NCI-H524 treated with DMSO at 0.1 percent for 48 hours (cell line): ENCODE measurements around the gene DDX31.
A peak's percentile ranks its signal among the peaks of the same experiment; 100 is the strongest.

Source experiments
- DNase-seq: peaks from one replicate; lab custom pipeline; 2025; lab: John Stamatoyannopoulos, UW

DDX31 gene

DNA sequence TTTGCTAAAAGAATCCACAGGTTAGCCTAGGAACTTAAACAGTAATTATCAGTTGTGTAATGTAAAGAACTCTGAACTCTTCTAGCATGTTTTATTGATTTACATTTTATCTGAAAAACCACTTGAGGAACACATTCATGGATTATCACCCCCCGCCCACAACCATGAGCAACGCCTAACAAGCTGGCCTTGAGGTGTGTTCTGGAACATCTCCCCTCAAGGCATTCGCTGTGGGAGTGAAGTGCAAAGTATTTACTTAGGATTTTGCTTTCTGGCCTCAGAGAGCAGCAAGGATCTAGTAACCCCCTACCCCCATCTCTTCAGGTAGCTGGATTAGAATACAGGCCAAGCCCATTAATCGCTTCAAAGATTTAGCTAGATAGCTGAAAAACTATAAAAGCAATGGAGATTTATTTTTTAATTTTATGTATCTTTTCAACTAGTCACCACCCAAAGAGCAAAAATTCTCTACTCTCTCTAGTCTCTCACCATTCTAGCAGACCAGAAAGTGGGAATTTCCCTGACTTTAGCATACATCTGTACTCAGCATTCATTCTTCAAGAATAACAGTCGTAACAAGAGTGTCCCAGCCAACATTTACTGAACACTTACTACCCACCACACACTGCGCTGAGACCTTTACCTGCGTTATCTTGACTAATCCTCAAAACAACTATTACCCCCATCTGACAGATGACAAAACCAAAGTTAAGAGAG lies 37.2 kb downstream of the DDX31 start:
- DNase-seq = no peak

DNA sequence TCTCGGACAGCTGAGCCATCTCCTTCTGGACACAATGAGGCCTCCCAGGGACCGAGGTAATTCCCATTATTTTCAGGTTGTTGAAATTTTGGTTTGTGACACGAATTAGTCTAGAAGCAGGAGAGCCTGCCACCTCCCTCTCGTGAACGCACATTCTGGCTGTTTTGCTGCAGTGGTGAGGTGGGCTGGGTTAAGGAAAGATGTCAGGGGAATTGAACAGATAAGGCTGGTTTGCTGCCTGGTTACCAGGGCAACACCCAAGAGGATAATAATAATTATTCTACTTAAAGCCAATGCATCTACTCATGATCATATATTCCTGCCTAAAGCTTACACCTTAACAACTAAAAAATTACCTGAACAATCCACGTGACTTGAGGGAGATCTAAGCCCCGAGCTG lies 38.1 kb downstream of the DDX31 start:
- DNase-seq = no peak

DNA sequence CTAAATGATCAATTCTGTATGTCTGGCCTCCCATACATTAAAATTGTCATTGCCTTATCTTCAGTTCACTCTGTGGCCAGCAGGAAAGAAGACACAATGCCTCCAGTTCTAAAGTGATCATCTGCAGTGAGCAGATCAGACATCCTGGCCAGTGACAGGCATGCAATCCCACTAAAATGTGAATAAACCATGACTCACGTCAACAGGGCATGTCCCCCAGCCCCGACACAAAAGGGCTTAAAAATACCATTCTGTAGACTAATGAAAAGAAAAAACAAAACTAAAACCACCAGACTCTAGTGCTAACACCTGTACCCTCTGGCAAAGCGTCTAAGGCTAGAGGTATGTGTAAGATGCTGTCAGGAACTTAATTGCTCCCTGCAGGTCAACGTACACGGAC lies 38.5 kb downstream of the DDX31 start:
- DNase-seq = no peak

DNA sequence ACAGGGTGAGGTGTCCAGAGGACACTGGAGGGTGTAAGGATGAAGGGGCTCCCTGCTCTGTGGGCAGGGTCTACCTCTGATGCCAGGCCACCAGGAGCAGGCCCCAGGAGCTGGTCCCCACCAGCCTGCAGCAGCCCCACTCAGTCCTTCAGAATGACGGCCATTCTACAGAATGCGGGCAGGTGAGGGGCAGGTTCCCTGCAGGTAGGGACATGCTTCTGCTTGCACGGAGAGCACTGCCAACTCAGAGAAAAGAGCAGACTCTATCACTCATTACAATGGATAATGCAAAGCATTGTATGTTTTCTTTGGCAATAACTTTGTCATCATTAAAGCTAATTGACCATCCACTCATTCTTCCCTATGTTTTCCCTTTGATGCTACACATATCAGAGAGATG lies 39.0 kb downstream of the DDX31 start:
- no peak for DNase-seq

DNA sequence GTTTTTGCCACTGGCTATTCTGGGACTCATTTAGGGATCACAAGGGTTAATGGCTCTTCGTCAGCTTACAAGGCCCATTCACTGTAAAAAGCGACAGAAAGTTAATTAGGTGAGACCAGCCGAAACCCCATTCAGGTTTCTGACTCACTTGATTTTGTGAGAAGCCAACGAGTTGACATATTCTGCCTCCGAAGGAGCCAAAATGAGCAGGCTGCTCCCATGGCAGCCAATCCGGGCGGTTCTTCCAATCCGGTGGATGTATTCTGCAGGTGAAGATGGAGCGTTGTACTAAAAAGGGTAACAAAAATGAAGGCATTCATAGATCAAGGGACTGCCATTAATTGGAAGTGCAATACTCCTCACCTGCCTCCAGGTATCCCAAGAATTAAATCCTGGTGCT lies 39.7 kb downstream of the DDX31 start:
- no peak for DNase-seq

DNA sequence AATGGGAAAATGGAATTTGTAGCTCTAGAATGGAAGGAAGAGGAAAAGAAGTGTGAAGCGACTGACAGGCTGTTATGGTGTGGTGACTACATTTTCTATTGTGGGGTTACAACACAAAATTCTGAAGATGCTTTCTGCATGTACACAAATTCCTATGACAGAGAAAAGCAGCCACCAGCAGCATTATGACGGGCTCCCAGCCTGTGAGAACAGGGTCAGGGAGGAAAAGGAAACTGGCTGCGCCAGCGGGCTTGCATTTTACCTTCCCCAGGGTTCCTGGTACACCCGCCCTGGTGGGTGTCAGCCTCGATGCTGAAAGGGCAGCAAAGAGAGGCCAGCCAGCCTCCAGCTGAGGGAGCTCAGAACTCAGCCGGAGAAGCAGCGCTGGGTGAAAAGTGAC lies 41.0 kb downstream of the DDX31 start:
- no peak for DNase-seq

DNA sequence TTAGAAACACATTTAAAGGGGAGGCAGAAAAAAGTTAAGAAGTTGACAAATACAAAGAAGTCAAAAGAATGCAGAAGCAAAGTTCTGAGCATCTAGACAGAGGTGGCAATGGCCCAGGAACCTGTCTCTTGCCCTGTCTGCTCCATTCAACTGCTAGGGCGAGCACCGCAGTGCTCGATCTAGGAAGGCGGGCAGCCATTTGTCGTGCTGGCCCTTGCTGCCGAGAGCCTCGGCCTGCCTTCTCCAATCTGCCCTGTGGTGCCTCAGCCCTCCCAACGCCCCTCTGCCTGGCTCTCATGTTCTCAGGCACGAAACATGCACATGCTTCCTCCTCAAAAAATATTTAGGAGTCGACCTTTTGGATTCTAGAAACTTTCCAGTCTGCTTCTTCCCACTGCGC lies 42.2 kb downstream of the DDX31 start:
- no peak for DNase-seq

DNA sequence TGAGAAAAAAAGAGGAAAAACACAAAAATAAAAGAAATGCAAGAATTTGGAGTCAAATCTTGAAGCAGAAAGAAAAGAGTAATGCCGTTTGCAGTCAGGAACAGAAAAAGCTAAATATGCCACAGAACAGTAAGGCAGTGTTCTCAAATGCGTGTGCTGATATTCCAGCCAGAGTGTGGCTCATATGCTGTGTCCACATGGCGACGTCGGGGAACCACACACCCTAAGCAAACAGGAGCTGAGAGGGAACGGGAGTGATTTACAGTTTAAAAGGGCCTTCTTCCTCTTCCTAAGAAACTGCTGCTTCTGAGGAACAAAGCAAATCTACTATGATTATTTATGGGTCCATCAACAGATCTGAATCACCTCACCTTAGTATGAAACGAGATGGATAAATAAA lies 42.7 kb downstream of the DDX31 start:
- DNase-seq = no peak

DNA sequence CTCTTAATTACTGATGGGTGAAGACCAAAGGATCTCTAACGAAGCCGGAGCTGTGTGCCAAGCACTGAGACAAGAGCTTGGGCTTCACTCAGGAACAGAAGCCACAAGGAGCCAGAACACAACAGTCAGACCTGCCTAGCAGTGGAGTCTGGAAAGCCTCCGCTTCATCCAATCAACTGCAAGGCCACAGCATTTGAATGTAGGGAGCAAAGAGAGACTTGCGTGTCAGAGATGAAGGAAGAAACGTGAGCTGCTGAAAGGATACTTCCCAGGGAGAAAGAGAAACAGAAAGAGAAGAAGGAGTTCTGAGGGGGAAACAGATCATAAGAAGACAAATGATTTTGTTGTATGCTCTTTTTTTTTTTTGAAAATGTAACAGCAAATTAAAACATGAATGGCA lies 43.5 kb downstream of the DDX31 start:
- no peak for DNase-seq

DNA sequence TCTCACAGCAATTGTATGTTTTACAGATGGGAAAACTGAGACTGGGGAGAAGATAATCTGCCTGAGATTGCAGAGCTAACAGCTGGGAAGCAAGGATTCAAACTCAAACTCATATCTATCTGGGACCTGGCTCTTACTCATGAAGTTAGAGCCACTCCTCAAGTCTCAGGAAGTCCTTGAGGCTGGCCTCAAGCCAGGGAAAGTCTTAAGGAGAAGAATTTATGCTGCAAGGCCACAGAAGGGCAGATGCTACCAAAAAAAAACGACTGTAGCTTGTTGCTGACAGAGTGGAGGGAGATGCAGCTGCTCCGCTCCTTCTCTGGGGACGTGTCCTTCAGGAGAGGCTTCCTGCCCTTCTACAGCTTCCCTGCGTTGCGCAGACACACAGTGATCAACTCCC lies 47.6 kb downstream of the DDX31 start:
- DNase-seq = peak; percentile 94

DNA sequence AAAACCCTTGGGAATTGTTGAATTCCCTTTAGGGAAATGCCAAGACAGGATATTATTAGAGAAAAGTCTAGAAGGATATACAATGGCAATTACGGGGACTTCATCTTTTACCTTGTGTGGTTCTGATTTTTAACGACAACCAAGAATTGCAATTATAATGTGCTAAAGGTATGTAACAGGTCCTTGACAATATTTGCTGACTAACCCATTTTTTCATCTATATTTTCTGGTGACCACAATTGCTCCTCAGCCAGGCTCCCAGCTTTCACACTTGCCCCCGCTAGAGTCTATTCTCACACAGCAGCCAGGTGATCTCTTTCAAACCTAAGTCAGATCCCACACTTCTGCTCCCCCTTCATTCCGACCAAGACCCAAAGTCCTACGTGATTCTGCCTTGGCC lies 53.1 kb downstream of the DDX31 start:
- no peak for DNase-seq

DNA sequence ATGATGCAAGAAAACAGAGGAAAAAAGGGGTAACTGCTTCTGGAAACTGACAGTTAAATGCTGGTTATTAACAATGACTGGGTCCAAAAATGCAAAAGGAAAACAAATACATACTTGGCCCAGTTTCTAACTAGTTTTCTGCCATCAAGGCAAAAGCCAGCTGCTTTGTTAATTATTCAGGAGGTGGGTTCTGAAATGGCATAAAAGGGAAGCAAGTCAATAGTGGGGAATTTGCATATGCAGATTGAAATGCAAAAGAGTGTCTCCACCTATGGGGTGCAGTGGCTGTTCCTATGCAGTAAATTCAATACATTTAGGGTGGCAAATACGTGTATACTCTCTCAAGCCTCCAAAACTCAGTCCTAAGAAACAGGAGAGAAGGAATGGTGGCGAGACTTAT lies 54.0 kb downstream of the DDX31 start:
- DNase-seq = no peak

DNA sequence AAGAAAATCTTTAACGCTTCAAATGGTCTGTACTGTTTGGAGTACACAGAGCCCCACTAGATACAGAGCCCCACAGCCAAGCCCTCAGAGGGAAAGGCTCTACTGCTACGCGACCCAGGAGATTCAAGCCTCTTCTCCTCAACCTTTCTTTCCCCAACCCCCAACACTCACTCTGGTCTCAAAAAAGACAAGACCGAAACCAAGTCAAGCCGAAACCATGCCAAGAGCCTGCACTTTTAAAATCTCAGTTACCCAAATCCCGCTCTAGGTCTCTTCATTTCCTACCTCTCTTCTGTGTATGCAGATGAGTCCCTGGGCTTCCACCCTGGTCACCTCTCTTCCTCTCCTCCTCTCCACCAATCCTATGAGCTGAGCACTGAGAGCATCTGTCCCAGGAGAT lies 55.5 kb downstream of the DDX31 start:
- no peak for DNase-seq

DNA sequence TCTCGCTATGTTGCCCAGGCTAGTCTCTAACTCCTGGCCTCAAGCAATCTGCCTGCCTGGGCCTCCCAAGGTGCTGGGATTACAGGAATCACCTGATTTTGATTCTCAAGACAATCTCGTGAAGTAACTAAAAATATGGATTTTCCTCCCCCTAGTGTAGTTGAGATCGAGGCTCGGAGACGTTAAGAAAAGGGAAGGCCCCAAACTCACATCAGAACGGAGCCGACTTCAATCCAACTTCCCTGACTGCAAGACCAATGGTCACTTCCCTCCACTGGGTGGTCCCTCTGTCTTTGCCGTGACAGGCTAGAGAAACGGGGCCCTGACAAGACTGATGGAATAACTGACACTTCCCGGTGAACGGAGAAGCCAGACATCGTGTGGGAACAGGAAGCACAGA lies 59.1 kb downstream of the DDX31 start:
- DNase-seq = no peak

DNA sequence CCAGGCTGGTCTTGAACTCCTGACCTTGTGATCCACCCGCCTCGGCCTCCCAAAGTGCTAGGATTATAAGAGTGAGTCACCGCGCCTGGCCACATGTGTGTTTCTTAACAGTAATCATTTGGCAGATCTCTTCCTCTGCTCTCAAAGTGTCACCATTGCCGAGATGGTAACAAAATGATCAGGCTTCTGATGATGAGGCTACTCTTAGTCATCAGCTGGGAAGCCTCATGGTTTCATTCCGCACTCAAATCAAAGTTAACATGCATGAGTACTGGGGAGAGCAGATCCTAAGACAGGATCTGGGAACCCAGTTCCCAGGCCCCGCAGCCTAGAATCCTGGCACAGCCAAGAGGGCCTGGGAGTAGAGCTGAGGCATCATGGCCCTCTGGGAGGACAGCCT lies 60.0 kb downstream of the DDX31 start:
- no peak for DNase-seq

DNA sequence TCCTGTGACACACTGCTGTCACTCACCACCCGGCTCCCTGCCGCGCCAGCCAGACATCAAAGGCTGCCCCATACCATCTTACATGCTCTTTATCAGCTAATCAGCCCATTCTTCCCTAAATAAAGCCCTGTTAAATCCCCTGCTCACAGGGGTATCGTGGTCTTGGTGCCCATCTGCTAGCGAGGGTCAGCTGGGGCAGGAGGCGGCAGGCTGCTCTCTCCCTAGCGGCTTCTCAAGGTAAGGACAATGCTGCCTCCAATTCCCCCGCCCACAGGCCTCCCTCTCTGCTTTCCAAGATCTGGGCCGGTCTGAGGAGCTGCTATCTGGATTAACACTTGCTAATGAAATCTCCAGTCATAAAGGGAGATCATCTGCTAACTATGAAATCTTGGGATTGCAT lies 60.6 kb downstream of the DDX31 start:
- no peak for DNase-seq

DNA sequence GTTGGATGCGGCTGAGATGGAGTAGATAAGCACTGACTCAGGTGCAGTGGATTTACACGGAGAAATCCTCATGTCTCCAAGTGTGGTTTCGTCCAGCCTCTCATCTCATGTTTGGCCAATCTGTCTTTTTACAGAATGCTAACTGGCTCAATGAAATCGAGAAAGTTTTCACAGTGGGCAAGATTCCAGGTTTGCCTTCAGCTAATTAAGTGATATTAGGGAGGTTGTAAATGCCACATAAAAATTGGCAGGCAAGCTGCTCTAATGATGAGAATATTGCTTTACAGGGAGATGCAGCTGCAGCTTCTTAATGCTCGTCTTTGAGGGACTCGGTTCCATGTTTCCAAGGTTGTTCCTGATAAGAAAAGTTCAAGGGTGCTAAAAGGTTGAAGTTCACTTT lies 63.7 kb downstream of the DDX31 start:
- DNase-seq = no peak

DNA sequence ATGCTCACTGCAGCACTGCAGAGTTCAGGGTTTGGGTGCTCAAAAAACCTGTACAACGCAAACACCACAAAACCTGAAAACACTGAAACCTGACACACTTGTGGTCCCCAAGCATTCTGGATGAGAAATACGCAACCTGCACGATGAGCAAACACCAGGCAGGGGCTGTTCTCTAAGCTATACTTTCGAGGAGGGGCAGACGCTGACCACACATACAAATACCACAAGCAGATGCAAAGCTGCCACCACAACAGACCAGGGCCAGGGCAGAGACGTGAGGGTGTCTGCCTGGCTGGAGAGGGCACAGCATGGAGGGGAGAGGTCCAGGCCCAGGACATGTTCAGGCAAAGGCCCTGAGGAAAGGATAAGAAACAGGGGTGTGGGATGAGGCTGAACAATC lies 64.4 kb downstream of the DDX31 start:
- no peak for DNase-seq

DNA sequence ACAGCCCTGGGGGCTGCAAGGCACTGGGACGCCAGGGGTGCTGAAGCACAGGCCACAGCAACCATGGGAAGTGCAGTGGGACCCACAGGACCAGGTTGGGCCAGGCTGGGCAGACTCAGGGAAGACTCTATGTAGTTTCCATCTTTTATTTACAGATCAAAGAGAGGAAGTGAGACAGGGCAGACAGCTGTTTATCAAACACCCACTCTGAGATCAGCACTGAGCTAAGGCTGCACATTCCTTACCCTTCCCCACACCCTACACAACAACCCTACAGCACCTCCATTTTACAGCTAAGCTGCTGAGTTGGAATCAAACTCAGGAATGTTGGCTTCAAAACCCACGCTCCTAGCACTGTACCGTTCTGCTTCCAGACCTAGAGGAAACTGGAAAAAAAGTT lies 67.6 kb downstream of the DDX31 start:
- no peak for DNase-seq

DNA sequence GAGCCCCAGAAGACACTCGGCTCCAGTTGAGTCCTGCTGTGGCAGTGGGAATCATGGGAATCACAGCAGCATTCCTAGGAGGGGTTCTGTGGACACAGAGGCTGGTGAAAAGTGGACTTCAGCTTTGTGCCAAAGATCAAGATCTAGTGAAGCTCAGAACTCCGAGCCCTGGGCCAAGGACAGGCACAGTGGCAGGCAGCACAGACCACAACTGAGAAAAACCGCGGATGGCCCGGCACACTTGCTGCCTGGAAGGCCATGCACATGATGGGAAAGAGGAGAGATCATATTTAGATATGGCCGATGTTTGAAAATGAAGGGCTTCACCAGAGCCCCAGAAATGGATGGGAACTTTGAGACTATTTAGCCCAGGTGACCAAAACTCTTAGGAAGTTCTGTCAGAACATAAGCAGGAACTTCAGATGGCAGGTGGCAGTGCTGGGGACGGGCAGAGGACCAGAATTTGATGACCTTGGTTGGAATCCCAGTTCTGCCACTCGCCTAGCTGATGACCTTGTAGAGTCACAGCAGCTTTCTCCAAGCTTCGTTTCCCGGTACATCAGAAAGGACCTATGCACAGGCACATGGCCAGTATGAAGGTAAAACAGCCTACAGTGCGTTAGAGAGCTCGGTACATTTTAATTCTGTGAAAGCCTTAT lies 69.3 kb downstream of the DDX31 start:
- no peak for DNase-seq

DNA sequence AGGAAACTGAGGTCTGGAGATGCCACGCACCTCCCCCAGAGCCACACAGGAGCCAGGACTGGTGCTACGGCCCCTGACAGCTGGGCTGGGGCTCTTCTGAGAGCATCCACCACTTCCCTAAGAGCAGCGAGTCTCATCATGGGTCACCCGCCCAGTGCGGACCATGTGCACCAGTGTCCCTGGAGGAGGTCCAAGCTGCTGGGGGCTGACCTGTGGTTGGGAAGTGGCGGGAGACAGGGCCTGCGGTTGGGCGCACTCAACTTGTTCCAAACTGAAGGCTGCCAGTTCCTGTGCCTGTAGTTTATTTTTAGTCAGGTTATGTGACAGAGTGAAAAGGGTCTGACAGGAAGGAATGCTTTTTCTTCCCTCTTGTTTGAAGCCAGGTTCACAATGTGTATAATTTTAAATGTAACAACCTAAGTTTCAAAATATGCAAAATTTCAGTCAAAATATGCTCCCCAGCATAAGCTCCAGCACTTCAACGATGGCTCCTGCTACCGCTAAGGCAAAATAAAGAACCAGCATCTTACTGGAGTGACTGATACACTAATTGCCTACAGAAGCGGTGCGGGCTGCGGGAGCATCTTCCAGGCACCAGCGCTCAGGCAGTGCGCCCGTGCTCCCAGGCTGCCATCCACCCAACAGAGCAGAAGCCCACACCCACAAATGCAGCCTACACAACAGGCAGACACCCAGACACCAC lies 72.6 kb downstream of the DDX31 start:
- no peak for DNase-seq

DNA sequence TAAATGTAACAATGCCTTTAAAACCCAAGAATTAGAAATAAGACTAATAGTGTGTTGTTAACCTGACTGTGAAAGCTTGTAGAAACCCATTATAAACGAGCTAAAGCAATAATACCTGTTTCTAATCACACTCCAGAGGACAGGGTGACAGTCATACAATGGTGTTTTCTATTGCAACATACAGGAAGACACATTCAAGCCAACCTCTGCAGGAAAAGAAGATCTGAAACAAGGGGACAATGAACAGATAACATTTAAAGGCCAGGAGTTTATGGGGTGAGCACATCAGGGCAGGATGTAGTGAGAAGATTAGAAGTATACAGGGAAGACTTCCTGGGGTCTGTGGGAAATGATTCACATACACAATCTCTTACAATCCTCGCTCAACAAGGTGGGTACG lies 73.6 kb downstream of the DDX31 start:
- no peak for DNase-seq

DNA sequence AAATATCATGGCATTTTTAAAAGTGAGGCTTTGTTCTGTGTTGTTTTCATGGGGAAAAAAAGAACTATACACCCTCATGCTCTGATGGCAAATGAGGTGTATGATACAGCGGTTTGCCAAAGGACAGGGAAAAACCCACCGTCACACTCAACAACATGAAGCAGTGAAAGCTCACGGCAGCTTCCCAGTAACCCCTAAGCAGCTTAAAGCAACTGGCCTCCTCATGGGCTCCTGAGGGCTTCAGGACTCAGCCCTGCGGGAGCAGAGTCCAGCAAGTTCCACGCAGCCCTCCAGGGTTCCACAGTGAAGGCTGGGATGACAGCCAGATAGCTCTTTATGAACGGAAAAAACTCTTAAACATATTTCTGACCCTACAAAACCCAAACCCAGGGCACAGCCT lies 74.5 kb downstream of the DDX31 start:
- DNase-seq = no peak

DNA sequence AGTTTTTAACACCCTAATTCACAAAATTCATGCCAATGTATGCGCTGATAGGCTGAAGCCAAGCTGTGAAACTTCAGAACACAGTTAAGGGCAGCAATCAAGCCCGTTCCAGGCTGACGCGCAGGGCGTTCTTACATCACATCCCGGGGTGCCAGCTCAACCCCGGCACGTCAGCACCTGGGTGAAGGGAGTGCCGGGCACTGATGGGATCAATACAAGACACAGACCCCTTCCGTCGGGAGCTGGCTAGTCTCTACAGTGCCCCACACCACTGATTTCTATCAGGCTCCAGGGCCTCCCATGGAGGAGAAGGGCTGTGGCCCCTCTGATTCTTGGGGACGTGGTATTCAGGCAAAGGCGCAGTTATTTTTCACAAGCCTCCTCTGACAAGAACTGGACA lies 75.4 kb downstream of the DDX31 start:
- no peak for DNase-seq
